NCI-H128 (cell line): ENCODE measurements around the gene SH3RF1.
"Not testable (repeated sequence)": the region's sequence is repeated elsewhere in the genome, so short reads cannot be mapped to it uniquely, and the experiment has no call there.

Source experiments
- DNase-seq: peaks from one replicate; lab custom pipeline; 2025; ENCODE audit not compliant: unreplicated experiment; lab: John Stamatoyannopoulos, UW

The SH3RF1 gene

GRCh38 chr4:169277838-169278237, 7.1 kb upstream of the SH3RF1 start:
- DNase-seq, result not testable (repeated sequence)

GRCh38 chr4:169275180-169275579, 4.4 kb upstream of the SH3RF1 start:
- no peak for DNase-seq

- no peak for DNase-seq
Observed at GRCh38 chr4:169274033-169274432, 3.3 kb upstream of the SH3RF1 start.

GRCh38 chr4:169272265-169272886, 1.6 kb upstream of the SH3RF1 start:
- no peak for DNase-seq

GRCh38 chr4:169271692-169272007, 894 bp upstream of the SH3RF1 start:
- no peak for DNase-seq

GRCh38 chr4:169269916-169270809, 593 bp downstream of the SH3RF1 start:
- no peak for DNase-seq

GRCh38 chr4:169268951-169269760, 1.6 kb downstream of the SH3RF1 start:
- DNase-seq, result no peak

- no peak for DNase-seq
Observed at GRCh38 chr4:169267070-169267469, 3.7 kb downstream of the SH3RF1 start.

- DNase-seq, result no peak
Observed at GRCh38 chr4:169266661-169267060, 4.1 kb downstream of the SH3RF1 start.

GRCh38 chr4:169266081-169266480, 4.7 kb downstream of the SH3RF1 start:
- DNase-seq, result no peak

- DNase-seq, result no peak
Observed at GRCh38 chr4:169263791-169264392, 6.9 kb downstream of the SH3RF1 start.

GRCh38 chr4:169260217-169260866, 10.4 kb downstream of the SH3RF1 start:
- no peak for DNase-seq

GRCh38 chr4:169259271-169259670, 11.5 kb downstream of the SH3RF1 start:
- no peak for DNase-seq

- no peak for DNase-seq
Observed at GRCh38 chr4:169258141-169258540, 12.6 kb downstream of the SH3RF1 start.

- DNase-seq, result no peak
Observed at GRCh38 chr4:169256856-169257761, 13.6 kb downstream of the SH3RF1 start.

GRCh38 chr4:169256101-169256612, 14.6 kb downstream of the SH3RF1 start:
- DNase-seq, result no peak

- no peak for DNase-seq
Observed at GRCh38 chr4:169254546-169254983, 16.2 kb downstream of the SH3RF1 start.

GRCh38 chr4:169253904-169254303, 16.9 kb downstream of the SH3RF1 start:
- DNase-seq, result no peak

- no peak for DNase-seq
Observed at GRCh38 chr4:169253113-169253671, 17.6 kb downstream of the SH3RF1 start.
